Measurements from ENCODE around the gene REX1BD.
"Not testable (repeated sequence)": the region's sequence is repeated elsewhere in the genome, so short reads cannot be mapped to it uniquely, and the experiment has no call there.

REX1BD gene

DNA sequence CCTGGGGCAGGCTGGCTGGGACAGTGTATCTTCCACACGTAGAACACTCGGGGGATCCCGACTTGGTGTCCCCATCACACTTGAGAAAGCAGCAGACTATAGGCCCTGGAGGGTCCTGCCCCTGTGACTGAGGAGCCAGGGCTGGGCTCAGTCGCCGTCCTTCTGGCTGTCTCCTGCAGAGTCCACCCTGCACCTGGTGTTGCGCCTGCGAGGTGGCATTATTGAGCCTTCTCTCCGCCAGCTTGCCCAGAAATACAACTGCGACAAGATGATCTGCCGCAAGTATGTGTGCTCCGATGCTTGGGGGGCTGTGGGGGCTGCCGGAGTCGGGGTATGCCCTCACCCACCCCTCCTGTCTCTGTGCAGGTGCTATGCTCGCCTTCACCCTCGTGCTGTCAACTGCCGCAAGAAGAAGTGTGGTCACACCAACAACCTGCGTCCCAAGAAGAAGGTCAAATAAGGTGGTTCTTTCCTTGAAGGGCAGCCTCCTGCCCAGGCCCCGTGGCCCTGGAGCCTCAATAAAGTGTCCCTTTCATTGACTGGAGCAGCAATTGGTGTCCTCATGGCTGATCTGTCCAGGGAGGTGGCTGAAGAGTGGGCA lies 13.8 kb upstream of the REX1BD start:
- peak in 1 of 10 donors; percentile 20 for DNase-seq

DNA sequence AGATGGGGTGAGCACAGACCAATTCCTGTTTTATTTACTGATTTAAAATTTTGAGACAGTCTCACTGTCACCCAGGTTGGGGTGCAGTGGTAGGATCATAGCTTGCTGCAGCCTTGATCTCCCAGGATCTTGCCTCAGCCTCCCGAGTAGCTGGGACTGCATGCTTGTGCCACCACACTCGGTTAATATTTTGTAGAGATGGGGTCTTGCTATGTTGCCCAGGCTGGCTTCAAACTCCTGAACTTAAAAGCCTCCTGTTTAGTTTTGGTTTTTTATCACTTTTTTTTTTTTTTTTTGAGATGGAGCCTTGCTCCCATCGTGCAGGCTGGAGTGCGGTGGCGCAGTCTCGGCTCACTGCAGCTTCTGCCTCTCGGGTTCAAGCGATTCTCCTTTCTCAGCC lies 12.2 kb upstream of the REX1BD start:
- DNase-seq: peak in 1 of 10 donors; percentile 23
- intact Hi-C loops (cut with DNase I): no loop called here

More for the DNA sequence above, 13.8 kb upstream of the REX1BD start:
- intact Hi-C loops (cut with DNase I): no loop called here

DNA sequence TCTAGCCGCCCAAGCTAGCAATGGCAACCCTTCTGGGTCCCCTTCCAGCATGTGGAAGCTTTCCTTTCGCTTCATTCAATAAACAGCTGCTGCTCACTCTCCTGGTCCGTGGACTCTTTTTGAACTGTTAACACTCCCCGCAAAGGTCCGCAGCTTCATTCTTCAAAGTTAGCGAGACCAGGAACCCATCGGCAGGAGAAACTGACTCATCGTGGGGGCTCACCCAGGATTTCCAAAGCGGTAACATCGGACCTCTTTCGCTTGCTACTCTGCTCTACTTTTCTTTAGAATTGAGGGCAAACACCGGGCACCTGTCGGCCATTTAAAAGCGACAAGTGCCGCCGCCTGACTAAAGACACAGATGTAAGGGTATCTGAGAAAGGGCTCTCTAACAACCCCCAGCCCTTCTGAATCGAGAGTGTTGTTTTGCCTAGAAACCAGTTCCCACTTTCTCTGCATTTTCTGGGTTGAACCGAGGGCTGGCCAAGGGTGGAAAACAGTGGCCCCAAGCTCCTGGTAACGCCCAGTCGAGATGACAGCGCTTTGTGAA lies 11.2 kb upstream of the REX1BD start:
- intact Hi-C loops (cut with DNase I): no loop called here
- peak in 1 of 10 donors; percentile 25 for DNase-seq

DNA sequence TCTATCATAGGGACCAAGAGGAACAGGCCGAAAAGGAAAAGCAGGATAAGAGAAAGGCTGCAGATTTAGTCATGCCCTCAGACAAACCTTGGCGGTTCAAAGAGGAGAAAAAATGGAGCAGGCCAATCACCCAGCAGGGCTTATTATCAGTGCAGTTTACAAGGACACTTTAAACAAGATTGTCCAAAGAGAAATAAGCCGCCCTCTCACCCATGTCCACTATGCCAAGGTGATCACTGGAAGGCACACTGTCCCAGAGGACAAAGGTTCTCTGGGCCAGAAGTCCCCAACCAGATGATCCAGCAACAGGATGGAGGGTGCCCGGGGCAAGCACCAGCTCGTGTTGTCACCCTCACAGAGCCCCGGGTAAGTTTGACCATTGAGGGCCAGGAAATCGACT lies 8.3 kb upstream of the REX1BD start:
- intact Hi-C loops (cut with DNase I): no loop called here
- peak in 1 of 10 donors; percentile 17 for DNase-seq

DNA sequence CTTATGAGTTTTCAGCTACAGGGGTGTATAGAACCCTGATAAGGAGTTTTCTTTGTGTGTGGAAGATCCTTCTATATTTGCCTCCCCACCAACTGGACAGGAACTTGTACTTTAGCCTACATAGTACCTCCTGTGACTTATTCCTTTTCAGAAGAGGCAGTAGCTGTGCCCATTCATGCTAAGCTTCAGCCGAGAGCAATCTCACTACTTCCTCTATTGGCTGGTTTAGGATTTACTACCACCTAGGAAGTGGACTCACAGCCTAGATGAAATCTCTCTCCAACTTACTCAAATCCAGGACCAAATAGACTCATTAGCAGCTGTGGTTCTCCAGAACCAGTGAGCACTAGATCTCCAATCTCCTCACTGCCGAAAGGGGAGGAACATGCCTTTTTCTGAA lies 2.3 kb upstream of the REX1BD start:
- DNase-seq: no peak
- intact Hi-C loops (cut with DNase I): loop anchor here (5.0 kb wide), 2 partner anchors 129 to 331 kb away; partner anchors contain the start of genes COPE and DDX49

DNA sequence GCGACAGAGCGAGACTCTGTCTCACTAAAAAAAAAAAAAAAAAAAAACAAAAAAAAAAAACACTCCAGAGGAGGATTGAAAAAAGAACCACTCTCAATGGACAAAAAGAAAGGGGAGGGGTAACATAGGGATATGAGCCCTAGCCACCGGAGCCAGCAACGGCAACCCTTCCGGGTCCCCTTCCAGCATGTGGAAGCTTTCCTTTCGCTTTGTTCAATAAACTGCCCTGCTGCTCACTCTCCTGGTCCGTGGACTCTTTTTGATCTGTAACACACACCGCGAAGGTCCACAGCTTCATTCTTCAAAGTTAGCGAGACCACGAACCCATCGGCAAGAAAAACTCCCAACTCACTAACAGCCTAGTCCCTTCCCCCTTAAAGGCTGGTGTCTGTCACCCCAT lies 1.0 kb upstream of the REX1BD start:
- no peak for DNase-seq
- intact Hi-C loops (cut with DNase I): loop anchor here (5.0 kb wide), 2 partner anchors 130 to 330 kb away; partner anchors contain the start of genes COPE and DDX49

DNA sequence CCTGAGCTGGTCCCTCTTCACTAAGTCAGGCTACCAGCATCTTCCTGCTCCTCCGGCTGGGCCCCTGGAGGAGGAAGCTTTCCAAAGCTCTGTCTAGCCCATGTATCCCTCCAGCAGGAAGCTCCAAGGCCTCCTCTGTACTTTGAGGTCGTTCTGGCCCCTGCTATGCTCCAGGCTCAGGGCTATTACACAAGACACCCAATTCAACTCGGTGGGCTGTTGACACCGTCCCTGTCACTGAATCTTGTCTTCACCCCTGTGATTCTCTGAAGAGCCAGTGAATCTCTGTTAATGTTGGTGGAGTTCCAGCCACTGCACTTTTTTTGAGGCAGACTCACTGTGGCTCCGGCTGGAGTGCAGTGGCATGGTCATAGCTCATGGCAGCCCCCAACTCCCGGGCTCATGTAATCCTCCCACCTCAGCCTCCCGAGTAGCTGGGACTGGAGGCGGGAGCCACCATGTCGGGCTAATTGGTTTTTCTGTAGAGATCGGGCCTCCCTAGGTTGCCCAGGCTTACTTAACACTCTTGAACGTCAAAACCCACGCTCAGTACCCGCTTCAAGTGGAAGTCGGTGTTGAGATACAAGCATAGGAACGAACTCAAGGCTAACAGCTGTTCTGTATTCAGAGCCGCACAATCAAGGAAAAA lies 512 bp upstream of the REX1BD start:
- intact Hi-C loops (cut with DNase I): loop anchor here (5.0 kb wide), 2 partner anchors 131 to 329 kb away; partner anchors contain the start of genes COPE and DDX49
- no peak for DNase-seq

DNA sequence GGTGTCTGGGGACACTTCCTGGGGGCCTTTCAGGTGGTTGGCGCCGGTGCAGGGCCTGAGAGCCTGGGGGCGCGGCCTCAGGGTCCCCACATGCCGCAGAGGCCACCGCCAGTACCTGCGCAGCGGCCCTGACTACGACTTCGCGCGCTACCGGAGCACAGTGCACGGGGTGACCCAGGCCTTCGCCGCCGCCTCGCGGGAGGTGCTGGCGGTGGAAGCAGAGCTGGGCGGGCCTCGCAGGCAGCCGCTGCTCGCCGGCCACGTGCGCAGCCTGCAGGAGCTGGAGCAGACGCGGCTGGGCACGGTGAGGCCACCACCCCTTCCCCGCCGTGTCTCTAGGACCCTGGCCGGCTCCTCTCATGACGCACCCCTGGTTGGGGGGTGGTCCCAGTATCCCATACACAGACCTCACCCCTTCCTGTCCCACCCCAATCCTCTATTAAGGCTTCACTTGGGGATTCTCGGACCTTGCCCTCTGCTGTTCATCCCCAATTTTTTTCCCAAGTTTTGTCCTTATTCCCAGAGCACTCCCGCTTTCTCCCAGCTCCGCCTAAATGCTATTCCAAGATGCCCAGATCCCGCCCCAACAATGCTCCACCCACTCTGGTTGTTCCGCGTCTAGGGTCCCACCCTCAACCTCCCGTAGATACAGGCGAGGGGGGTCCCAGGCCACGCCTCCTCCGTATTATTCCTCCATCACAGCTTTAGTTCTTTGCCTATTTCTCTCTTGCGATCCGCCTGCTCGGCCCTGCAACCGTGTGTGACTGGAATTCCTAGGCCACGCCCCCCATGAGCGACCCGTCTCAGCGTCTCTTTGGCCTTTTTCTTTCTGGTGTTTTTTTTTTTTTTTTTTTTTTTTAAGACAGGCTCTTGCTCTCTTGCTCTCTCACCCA lies 1.0 kb downstream of the REX1BD start:
- intact Hi-C loops (cut with DNase I): loop anchor here (5.0 kb wide), 2 partner anchors 132 to 328 kb away; partner anchors contain the start of genes COPE and DDX49
- DNase-seq: peak in 3 of 10 donors; percentile 86 to 90 (median 89)

DNA sequence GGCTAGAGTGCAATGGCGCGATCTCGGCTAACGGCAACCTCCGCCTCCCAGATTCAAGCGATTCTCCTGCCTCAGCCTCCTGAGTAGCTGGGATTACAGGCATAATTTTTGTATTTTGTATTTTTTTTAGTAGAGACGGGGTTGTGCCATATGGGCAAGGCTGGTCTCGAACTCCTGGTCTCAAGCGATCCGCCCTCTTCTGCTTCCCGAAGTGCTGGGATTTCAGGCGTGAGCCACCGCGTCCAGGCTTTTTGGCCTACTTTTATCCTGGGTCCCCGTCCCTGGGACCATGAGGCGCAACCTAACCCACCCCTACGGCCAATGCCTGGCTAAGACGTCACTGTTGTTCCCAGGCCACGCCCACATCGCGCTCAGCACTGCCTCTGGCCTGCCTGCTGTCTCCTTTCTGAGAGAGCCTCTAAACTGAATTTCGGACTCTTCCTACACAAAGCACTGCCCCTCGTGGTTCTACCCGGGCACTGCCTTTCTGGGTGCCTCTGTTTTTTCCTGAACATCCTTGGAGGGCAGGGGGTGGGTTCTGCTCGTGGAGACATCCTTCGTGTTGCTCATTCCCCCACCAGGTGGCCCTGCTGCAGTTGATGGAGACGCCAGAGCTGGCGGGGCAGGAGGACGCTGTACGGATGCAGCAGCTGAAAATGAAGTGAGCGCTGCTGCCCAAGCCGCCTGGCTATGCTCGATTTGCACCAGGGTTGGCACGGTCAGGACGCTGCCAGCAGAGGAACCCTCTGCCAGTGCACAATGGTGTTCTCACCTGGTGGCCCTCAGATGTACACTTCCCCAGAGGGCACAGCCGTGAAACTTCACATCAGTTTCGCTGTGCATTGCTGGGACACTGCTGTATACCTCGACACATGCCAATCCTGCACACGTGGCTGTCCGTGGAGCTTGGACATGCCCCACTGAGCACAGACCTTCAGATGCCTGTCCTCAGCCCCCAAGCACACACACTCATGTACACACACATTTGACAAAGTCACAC lies 2.0 kb downstream of the REX1BD start:
- DNase-seq: peak; percentile 81 to 99 (median 90)
- intact Hi-C loops (cut with DNase I): no loop called here

DNA sequence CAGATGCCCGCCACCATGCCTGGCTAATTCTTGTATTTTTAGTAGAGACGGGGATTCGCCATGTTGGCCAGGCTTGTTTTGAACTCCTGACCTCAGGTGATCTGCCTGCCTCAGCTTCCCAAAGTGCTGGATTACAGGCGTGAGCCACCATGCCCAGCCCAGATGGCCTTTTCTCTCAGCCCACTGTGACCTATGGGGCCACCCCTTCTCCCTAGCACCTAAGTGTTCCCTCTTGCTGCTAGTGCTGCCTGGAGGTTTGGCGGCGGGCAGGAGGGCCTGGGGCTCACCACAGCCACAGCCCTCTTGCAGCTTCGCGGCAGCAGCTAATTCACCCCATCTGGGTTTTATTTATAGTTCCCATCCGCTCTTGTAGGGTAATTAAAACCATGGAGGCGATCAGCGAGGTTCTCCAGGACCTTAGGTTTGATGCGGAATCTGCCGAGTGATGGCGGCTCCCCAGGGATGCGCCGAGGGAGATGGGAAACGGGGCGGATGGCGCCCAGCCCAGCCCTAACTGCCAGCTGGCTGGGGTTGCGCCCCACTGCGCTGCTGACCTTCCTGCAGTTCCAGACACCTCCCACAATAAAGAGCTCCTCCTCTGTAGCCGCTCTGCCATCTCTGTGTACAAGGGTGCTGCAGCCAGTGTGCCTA lies 3.3 kb downstream of the REX1BD start:
- peak in 1 of 10 donors; percentile 59 for DNase-seq
- intact Hi-C loops (cut with DNase I): no loop called here

DNA sequence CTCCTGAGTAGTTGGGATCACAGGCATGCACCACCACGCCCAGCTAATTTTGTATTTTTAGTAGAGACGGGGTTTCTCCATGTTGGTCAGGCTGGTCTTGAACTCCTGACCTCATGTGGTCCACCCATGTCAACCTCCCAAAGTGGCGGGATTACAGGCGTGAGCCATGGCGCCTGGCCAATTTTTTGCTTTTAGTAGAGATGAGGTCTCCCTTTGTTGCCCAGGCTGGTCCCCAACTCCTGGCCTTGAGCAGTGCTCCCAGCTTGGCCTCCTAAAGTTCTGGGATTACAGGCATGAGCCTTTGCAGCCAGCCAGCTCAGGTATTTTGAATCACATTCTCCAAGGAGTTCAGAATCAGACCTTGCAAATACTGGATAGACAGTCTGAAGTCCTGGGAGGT lies 4.1 kb downstream of the REX1BD start:
- DNase-seq; intact Hi-C loops (cut with DNase I): not testable (repeated sequence)

DNA sequence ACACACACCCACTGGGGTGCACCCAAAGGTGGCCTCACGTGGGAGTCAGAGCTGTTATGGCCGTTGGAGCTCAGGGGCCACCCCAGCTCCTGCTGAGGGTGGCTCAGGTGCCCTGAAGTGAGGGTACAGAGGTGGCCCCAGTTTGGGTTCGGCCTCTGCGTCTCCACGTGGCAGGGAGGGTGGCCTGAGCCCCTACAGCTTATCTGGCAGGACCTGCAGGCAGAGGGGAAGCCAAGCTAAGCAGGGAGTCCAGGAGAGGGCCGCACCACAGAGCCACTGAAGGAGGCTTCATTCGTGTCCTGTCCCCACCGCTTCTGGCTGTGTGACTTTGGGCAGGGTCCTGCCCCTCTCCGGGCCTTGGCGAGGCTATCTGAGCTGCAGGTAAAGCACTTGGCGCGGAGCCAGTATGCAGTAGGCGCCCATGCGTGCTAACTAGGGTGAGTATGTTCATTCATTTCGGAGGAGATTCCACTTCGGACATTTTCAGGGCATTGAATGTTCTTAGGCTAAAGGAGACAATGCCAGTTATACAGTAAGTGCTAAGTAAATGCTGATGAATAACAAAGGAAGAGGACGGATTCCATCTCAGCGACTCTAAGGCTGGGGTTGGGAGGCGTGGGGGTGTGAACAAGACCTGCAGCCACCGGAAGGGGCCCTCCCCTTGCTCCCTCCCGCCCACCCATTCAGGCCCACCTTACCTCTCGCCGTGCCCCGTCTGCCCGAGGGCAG lies 4.9 kb downstream of the REX1BD start:
- no peak for DNase-seq
- intact Hi-C loops (cut with DNase I): loop anchor here (1.0 kb wide), 1 partner anchor 254 kb away; no protein-coding TSS in a partner anchor

DNA sequence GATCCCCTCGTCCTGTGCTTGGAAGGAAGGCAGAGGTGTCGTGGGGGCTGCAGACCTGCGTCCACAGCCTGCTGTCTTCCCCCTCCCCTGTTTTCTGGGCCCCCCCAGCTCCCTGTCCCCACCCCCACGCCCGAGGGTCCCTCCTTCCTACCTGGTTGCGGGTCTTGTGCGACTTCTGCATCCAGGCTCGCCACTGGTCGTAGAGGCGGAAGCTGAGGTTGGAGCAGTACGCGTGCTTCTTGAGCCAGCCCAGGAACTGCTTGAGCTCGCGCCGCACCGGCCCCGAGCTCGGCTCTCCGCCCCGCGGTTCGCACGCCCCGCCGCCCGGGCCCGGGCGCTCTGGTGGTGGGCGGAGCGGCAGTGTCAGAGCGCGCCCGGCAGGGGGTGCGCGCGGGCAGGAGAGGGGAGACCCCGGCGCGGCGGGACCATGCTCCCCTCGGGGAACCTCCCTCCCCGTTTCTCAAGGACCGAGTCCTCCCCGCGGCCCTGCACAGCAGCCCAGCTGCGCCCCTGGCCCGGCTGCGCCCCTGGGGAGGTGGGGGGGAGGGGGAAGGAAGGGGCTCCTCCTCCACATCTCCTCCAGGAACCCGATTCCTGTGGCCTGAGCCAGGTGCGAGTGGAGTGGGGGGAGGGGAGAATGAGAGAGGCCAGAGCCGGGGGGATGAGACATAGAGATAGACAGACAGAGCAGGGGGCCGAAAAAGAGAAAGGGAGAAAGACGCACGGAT lies 5.7 kb downstream of the REX1BD start:
- DNase-seq: peak in 9 of 10 donors; percentile 31 to 94 (median 56)
- intact Hi-C loops (cut with DNase I): loop anchor here (1.0 kb wide), 1 partner anchor 253 kb away; no protein-coding TSS in a partner anchor

DNA sequence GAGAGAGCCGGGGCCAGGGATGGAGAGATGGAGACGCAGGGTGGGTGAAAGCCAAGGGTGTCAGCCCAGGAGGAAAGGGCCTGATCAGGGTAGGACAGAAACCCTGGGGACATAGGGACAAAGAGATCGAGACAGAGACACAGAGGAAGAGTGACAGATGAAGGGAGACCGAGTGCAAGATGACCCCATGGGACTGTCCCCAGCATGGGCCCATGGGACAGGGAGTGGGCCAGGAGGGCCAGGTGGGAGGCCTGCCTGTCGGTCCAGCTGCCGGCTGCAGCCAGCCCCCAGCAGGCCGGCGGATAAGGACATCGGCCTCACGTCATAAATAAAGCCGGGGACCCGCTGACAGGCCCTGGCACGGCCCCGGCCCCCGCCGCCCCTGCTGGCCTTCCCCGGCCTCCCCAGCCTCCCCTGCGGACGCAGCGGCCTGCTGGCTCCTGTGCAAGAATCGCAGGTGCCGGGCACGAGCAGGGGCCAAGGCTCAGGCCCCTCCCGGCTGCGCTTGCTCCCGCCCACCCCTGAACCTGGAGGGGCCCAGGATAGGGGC lies 6.3 kb downstream of the REX1BD start:
- intact Hi-C loops (cut with DNase I): loop anchor here (1.0 to 5.0 kb wide), 2 partner anchors 77 to 252 kb away; no protein-coding TSS in a partner anchor
- peak in 1 of 10 donors; percentile 45 for DNase-seq

DNA sequence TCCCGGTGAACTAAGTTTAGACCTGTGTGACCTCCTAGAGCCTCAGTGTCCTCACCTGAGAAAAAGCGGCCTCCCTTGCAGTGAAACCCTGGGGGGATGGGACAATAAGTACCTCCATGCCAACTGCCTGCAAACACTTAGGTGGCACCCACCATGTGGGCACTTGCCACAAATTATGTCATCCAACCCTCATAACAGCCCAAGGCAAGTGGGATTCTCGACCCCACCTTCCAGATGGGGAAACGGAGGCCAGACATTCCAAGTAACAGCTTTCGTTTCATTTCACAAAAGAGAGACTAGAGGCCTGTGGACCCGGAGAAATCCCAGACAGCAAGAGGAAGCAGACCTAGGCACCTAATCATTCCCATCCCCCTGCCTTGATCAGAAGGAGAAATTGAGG lies 6.9 kb downstream of the REX1BD start:
- intact Hi-C loops (cut with DNase I): loop anchor here (5.0 kb wide), 1 partner anchor 77 kb away; no protein-coding TSS in a partner anchor
- DNase-seq: no peak

DNA sequence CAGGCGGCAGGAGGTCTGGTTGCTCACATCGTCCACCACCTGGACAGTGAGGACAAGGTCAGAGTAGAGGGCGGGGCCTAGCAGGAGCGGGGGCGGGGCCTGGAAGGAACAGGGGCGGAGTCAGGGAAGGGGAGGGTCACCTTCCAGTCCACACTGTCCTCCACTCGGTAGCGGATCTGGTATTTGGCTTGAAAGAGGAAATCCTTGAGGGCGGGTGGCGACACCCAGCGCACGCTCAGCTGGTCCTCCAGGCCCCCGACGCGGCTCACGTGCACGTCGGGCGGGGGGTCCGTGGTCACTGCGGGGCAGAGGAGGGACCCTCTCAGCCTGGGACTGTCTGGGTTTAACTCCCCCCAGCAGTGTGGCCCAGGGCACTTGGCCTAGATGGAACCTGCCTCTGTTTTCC lies 8.2 kb downstream of the REX1BD start:
- DNase-seq: no peak
- intact Hi-C loops (cut with DNase I): loop anchor here (5.0 kb wide), 1 partner anchor 76 kb away; no protein-coding TSS in a partner anchor

All from posterior cingulate gyrus (tissue), 11 donors.